WTC11 (cell line): ENCODE measurements around the gene ZNF142. TPM values are rescaled to one million over a fixed set of nuclear protein-coding genes. Genes with fewer than 3 reads are reported as not detected.
A peak's percentile ranks its signal among the peaks of the same experiment; 100 is the strongest.

Experiments
- ATAC-seq: fragments of 200-7000 bp; cut with Tn5 transposase; 2 replicates; pipeline ENCODE4 v1.10.0; 2021; ENCODE audit warnings: mild to moderate bottlenecking, moderate library complexity
- Bru-seq: library from RNA; stranded (reverse); fragments of 400-500 nt; gene quantifications from one replicate; lab custom pipeline; 2021; lab: Mats Ljungman, UMichigan
- CTCF ChIA-PET: fragments of 300-600 bp; sonication (Branson Sonifier 250); formaldehyde crosslinking; loops from one replicate; lab custom pipeline; 2021; ENCODE audit warnings: antibody characterized with exemption; lab: Charles Lee
- POLR2A ChIA-PET: fragments of 350-600 bp; sonication (Branson Sonifier 250); formaldehyde crosslinking; loops from one replicate; lab custom pipeline; 2021; ENCODE audit warnings: antibody characterized with exemption; lab: Charles Lee
- DNase-seq: peaks from one replicate; pipeline ENCODE4 v3.0.0; 2021; ENCODE audit warnings: low spot score
- H3K27ac Mint-ChIP-seq: 2 replicates; pipeline ENCODE4 v1.8.0; 2021; ENCODE audit warnings: mixed read lengths
- H3K27me3 Mint-ChIP-seq: 2 replicates; pipeline ENCODE4 v1.8.0; 2021; ENCODE audit warnings: low read depth, mild to moderate bottlenecking, moderate library complexity, mixed read lengths
- H3K36me3 Mint-ChIP-seq: 2 replicates; pipeline ENCODE4 v1.8.0; 2021; ENCODE audit warnings: mixed read lengths
- H3K4me1 Mint-ChIP-seq: 2 replicates; pipeline ENCODE4 v1.8.0; 2022; ENCODE audit warnings: mixed read lengths
- H3K4me3 Mint-ChIP-seq: 2 replicates; pipeline ENCODE4 v1.8.0; 2021; ENCODE audit warnings: mild to moderate bottlenecking, moderate library complexity, mixed read lengths
- H3K9me3 Mint-ChIP-seq: 2 replicates; pipeline ENCODE4 v1.8.0; 2021; ENCODE audit warnings: mixed read lengths
- AFF4 ChIP-seq: sonication (generic); formaldehyde crosslinking; IDR thresholded peaks from 2 replicates; pipeline ENCODE4 v1.8.1; 2023; ENCODE audit warnings: mild to moderate bottlenecking, missing genetic modification reagents, borderline replicate concordance
- ARID4B ChIP-seq: sonication (generic); formaldehyde crosslinking; IDR thresholded peaks from 2 replicates; pipeline ENCODE4 v1.8.0; 2023; ENCODE audit warnings: missing genetic modification reagents, mild to moderate bottlenecking, borderline replicate concordance
- E2F1 ChIP-seq: sonication (generic); formaldehyde crosslinking; IDR thresholded peaks from 2 replicates; pipeline ENCODE4 v1.8.0; 2022; ENCODE audit warnings: mild to moderate bottlenecking, missing genetic modification reagents
- E2F5 ChIP-seq: sonication (generic); formaldehyde crosslinking; IDR thresholded peaks from 2 replicates; pipeline ENCODE4 v1.8.1; 2022; ENCODE audit warnings: mild to moderate bottlenecking, moderate library complexity, missing genetic modification reagents
- ESRRA ChIP-seq: sonication (generic); formaldehyde crosslinking; IDR thresholded peaks from 2 replicates; pipeline ENCODE4 v1.8.1; 2022; ENCODE audit warnings: mild to moderate bottlenecking, missing genetic modification reagents, borderline replicate concordance
- FOXK1 ChIP-seq: sonication (generic); formaldehyde crosslinking; IDR thresholded peaks from 2 replicates; pipeline ENCODE4 v1.8.0; 2022; ENCODE audit warnings: mild to moderate bottlenecking, moderate library complexity, missing genetic modification reagents
- GABPB1 ChIP-seq: sonication (generic); formaldehyde crosslinking; IDR thresholded peaks from 2 replicates; pipeline ENCODE4 v1.8.1; 2023; ENCODE audit warnings: mild to moderate bottlenecking, missing genetic modification reagents
- HMGXB4 ChIP-seq: sonication (generic); formaldehyde crosslinking; IDR thresholded peaks from 2 replicates; pipeline ENCODE4 v1.8.1; 2023; ENCODE audit warnings: mild to moderate bottlenecking, moderate library complexity, missing genetic modification reagents
- KAT7 ChIP-seq: sonication (generic); formaldehyde crosslinking; IDR thresholded peaks from 2 replicates; pipeline ENCODE4 v1.8.1; 2023; ENCODE audit warnings: missing genetic modification reagents, mild to moderate bottlenecking, borderline replicate concordance
- MAX ChIP-seq: sonication (generic); formaldehyde crosslinking; IDR thresholded peaks from 2 replicates; pipeline ENCODE4 v1.8.0; 2022; ENCODE audit warnings: mild to moderate bottlenecking, missing genetic modification reagents
- MYBL2 ChIP-seq: sonication (generic); formaldehyde crosslinking; IDR thresholded peaks from 2 replicates; pipeline ENCODE4 v1.8.1; 2023; ENCODE audit warnings: mild to moderate bottlenecking, moderate library complexity, missing genetic modification reagents
- PRRX2 ChIP-seq: fragments of 250-450 bp; sonication (Bioruptor Pico); IDR thresholded peaks from 2 replicates; pipeline ENCODE4 v1.8.0; 2021; ENCODE audit warnings: mild to moderate bottlenecking
- SP1 ChIP-seq: sonication (generic); formaldehyde crosslinking; conservative IDR thresholded peaks from 2 replicates; pipeline ENCODE4 v1.8.1; 2022; ENCODE audit warnings: missing genetic modification reagents
- TEAD1 ChIP-seq: sonication (generic); formaldehyde crosslinking; IDR thresholded peaks from 2 replicates; pipeline ENCODE4 v1.8.0; 2022; ENCODE audit warnings: mild to moderate bottlenecking, missing genetic modification reagents
- TP53 ChIP-seq: sonication (generic); formaldehyde crosslinking; IDR thresholded peaks from 2 replicates; pipeline ENCODE4 v1.8.1; 2023; ENCODE audit warnings: mild to moderate bottlenecking, missing genetic modification reagents
- USF2 ChIP-seq: sonication (generic); formaldehyde crosslinking; IDR thresholded peaks from 2 replicates; pipeline ENCODE4 v1.8.1; 2023; ENCODE audit warnings: mild to moderate bottlenecking, missing genetic modification reagents, moderate library complexity
- ZNF232 ChIP-seq: sonication (generic); formaldehyde crosslinking; IDR thresholded peaks from 2 replicates; pipeline ENCODE4 v1.8.0; 2022; ENCODE audit warnings: mild to moderate bottlenecking, missing genetic modification reagents
- ZNF425 ChIP-seq: fragments of 250-450 bp; sonication (Bioruptor Pico); conservative IDR thresholded peaks from 2 replicates; pipeline ENCODE4 v1.9.0; 2021; ENCODE audit warnings: mild to moderate bottlenecking
- long read RNA-seq, 3 experiments: library from RNA in 1 of 3; library from capped mRNA in 1 of 3; library from polyadenylated mRNA in 1 of 3; unstranded in 2 of 3; stranded (forward) in 1 of 3; transcript quantifications; one replicate each; pipeline ENCODE4 v2.0.0, GENCODE V29; 2021
- total RNA-seq: library from RNA; stranded (reverse); gene quantifications from 3 replicates; pipeline ENCODE4 v1.2.3, GENCODE V29; 2021

ZNF142 gene
- total RNA-seq = 25.1 to 33.5 TPM (median 28.7 TPM) in 3 replicates
- Bru-seq, nascent RNA = percentile 72 among the genes with signal in this experiment
- long read RNA-seq, experiment 1, partial matches to known transcripts = 30 of 39 reads
- long read RNA-seq, experiment 1, other reads (novel, unspliced or antisense) = 9 of 39 reads
- long read RNA-seq, experiment 2, partial matches to known transcripts = 7 of 10 reads
- long read RNA-seq, experiment 2, other reads (novel, unspliced or antisense) = 3 of 10 reads
- long read RNA-seq, experiment 3, partial matches to known transcripts = 2 of 2 reads
- long read RNA-seq, experiment 3, other reads (novel, unspliced or antisense) = 0 of 2 reads

GRCh38 chr2:218659258-218659987 is at the start of gene ZNF142, which contains the start of gene BCS1L:
Gene ZNF142, minus strand, starts transcription at chr2:218659623. Its CDS starts 3,194 bp downstream, at chr2:218656429.
Gene BCS1L, plus strand, starts transcription at chr2:218659683. Its CDS starts 1,305 bp downstream, at chr2:218660988.
- H3K4me1 Mint-ChIP-seq = peaks cover 9% of the 10 kb centered on the region
- POLR2A ChIA-PET = interaction anchor here (0.6 to 2.3 kb wide), 11 partner anchors 9 to 401 kb away, joined by 3 to 24 read pairs (median 5); partner anchors contain the start of genes RNF25 and STK36
- H3K9me3 Mint-ChIP-seq = no peaks in the 10 kb centered on the region
- H3K4me3 Mint-ChIP-seq = peak within 1 kb of the TSS; percentile 93
- no peak; the same call in 1 of the 2 replicates for TF ChIP-seq ARID4B
- no peak for TF ChIP-seq TP53 (CRISPR knock-in tag)
- no peak for TF ChIP-seq ZNF425
- TF ChIP-seq ESRRA = peak; percentile 59; the same call in 1 of the 2 replicates
- peak; percentile 77; the same call in 1 of the 2 replicates for TF ChIP-seq KAT7
- TF ChIP-seq USF2 (CRISPR knock-in tag) = peak; percentile 38; the same call in 1 of the 2 replicates
- 0 out of 2 replicates have a peak, but pooled peaks have one; percentile 28 for TF ChIP-seq E2F1 (CRISPR knock-in tag)
- peak; percentile 91 for TF ChIP-seq E2F5 (CRISPR knock-in tag)
- no peak for TF ChIP-seq PRRX2 (CRISPR knock-in tag)
- peak; percentile 41; the same call in 1 of the 2 replicates for TF ChIP-seq MYBL2 (CRISPR knock-in tag)
- peak; percentile 19; the same call in 1 of the 2 replicates for TF ChIP-seq FOXK1 (CRISPR knock-in tag)
- TF ChIP-seq MAX (CRISPR knock-in tag) = peak; percentile 87
- TF ChIP-seq AFF4 (CRISPR knock-in tag) = no peak
- TF ChIP-seq SP1 = peak; percentile 75
- 0 out of 2 replicates have a peak, but pooled peaks have one; percentile 20 for TF ChIP-seq TEAD1 (CRISPR knock-in tag)
- peak; percentile 54; the same call in 1 of the 2 replicates for TF ChIP-seq ZNF232
- peak; percentile 51; the same call in 1 of the 2 replicates for TF ChIP-seq HMGXB4 (CRISPR knock-in tag)
- peak; percentile 72 for TF ChIP-seq GABPB1 (CRISPR knock-in tag)
- DNase-seq (peak; percentile 96), ATAC-seq (peak; percentile 91)
- CTCF ChIA-PET = interaction anchor here (0.6 to 2.8 kb wide), 13 partner anchors 11 to 824 kb away, joined by 3 to 26 read pairs (median 5); partner anchors contain the start of genes PLCD4, RNF25, STK36 and TTLL4
- H3K36me3 Mint-ChIP-seq = peaks cover 44% of the 10 kb centered on the region
- no peaks in the 10 kb centered on the region for H3K27me3 Mint-ChIP-seq
- H3K27ac Mint-ChIP-seq = peak within 1 kb of the TSS; percentile 90
